SK-N-MC (cell line): ENCODE results near the gene USP28.
A peak's percentile ranks its signal among the peaks of the same experiment; 100 is the strongest.

Experiments used
- DNase-seq: peaks from one replicate; pipeline ENCODE4 v3.0.0-alpha.2; 2011; ENCODE audit warnings: low read depth, low spot score
- H3K27ac ChIP-seq: fragments of 200-600 bp; sonication (generic); 2 replicates; pipeline ENCODE4 v1.5.1; 2016; ENCODE audit warnings: mixed run types
- H3K36me3 ChIP-seq: fragments of 200-600 bp; sonication (generic); 2 replicates; pipeline ENCODE4 v1.6.1; 2017; ENCODE audit warnings: antibody characterized with exemption, low read length, mixed read lengths; ENCODE audit not compliant: insufficient read depth
- H3K4me3 ChIP-seq: fragments of 200-600 bp; sonication (generic); 2 replicates; pipeline ENCODE4 v1.5.1; 2016
- H3K9ac ChIP-seq: fragments of 200-600 bp; sonication (generic); 2 replicates; pipeline ENCODE4 v1.8.0; 2017; ENCODE audit warnings: mixed run types, mixed read lengths; ENCODE audit not compliant: insufficient read length
- H3K9me3 ChIP-seq: fragments of 200-600 bp; sonication (generic); 2 replicates; pipeline ENCODE4 v1.6.1; 2017; ENCODE audit warnings: low read depth, mild to moderate bottlenecking, antibody characterized with exemption, low read length, moderate library complexity, mixed read lengths
- EZH2 ChIP-seq: fragments of 200-600 bp; sonication (generic); IDR thresholded peaks from one replicate; pipeline ENCODE4 v1.6.1; 2017; ENCODE audit warnings: antibody characterized with exemption
- FOXP2 ChIP-seq: optimal IDR thresholded peaks from 2 replicates; pipeline ENCODE3; 2011; ENCODE audit warnings: mild to moderate bottlenecking, moderate library complexity; ENCODE audit not compliant: insufficient read depth; ENCODE audit errors: extremely low read length, control extremely low read depth
- POLR2AphosphoS5 ChIP-seq: IDR thresholded peaks from 2 replicates; pipeline ENCODE4 v1.6.1; 2012; ENCODE audit warnings: mild to moderate bottlenecking, low read depth, low read length, borderline replicate concordance

USP28 gene

DNA sequence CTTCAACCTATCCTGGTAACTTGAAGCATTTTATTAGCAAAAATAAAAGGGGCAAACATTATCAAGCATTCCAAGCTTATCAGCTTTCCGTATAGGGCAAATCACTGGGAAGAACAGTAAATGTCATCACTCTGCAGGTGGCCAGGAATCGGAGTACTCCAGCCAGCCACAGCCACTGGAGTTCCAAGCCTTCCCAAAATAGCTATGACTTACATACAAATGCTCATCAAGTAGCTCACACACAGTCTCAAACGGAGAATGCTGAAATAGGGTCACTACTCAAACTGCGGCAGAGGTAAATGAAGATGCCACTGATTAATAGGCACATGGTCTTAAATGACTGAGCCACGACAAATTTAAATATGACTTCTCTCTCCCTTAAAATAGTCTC, 2.1 kb downstream of the USP28 start:
- TF ChIP-seq POLR2AphosphoS5: no peak
- TF ChIP-seq FOXP2: no peak
- TF ChIP-seq EZH2: no peak
- no peak for DNase-seq
- Histone ChIP-seq H3K36me3 (no peaks in the 10 kb centered on the region), H3K27ac (no peak overlapping the region), H3K9ac (no peak overlapping the region), H3K4me3 (peak overlapping the region; percentile 30), H3K9me3 (no peaks in the 10 kb centered on the region)

GRCh38 chr11:113871336-113871735, 4.0 kb downstream of the USP28 start:
- no peak overlapping the region for H3K4me3 ChIP-seq
- no peak for TF ChIP-seq POLR2AphosphoS5
- TF ChIP-seq EZH2: no peak
- TF ChIP-seq FOXP2: no peak
- no peaks in the 10 kb centered on the region for H3K36me3 ChIP-seq
- no peak overlapping the region for H3K27ac ChIP-seq
- H3K9ac ChIP-seq: no peak overlapping the region
- no peak for DNase-seq
- no peaks in the 10 kb centered on the region for H3K9me3 ChIP-seq

DNA sequence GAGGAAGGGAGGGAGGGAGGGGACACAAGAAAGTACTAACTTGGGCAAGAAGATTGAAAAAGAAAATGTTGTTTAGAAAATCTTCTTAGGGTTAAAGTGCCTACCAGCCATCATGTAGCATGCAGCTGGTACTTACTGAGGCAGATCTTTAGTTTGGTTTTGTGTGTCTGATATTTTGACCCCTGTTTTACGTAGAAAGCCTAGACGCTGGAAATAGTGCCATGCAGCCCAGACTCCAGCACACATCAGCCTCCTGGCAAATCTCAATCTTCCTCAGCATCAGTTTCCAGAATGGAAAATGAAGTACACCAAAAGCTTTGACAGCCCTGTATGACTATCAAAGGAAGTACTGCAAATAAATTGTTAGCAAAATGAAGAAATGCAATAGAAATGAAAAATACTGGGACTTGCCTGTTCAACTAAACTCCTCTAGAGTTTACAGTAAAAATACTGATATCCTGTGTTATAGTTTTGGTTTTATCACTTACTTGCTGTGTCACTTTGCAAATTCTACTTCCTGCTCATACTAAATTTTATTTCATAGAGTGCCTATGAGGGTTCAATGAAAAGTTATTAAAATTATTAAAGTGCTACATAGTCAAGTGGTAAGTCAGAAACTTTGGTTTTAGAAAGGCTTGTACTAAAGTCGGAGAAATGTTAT, 7.4 kb downstream of the USP28 start:
- no peak overlapping the region for H3K4me3 ChIP-seq
- H3K36me3 ChIP-seq: no peaks in the 10 kb centered on the region
- H3K9me3 ChIP-seq: no peaks in the 10 kb centered on the region
- DNase-seq: no peak
- no peak overlapping the region for H3K27ac ChIP-seq
- H3K9ac ChIP-seq: no peak overlapping the region
- TF ChIP-seq EZH2 (no peak), POLR2AphosphoS5 (no peak), FOXP2 (no peak)

DNA sequence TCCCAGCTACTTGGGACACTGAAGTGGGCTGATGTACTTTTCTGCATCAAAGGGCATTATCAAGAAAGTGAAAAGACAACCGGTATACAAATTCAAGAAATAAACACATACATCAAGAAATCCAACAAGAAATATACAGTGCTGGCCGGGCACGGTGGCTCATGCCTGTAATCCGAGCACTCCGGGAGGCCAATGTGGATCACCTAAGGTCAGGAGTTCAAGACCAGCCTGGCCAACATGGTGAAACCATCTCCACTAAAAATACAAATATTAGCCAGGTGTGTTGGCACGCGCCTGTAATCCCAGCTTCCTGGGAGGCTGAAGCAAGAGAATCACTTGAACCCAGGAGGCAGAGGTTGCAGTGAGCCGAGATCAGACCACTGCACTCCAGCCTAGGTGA, 9.5 kb downstream of the USP28 start:
- Histone ChIP-seq H3K36me3 (no peaks in the 10 kb centered on the region), H3K9ac (no peak overlapping the region), H3K27ac (no peak overlapping the region), H3K4me3 (no peak overlapping the region), H3K9me3 (no peaks in the 10 kb centered on the region)
- TF ChIP-seq EZH2 (no peak), FOXP2 (no peak), POLR2AphosphoS5 (no peak)
- no peak for DNase-seq

- no peak overlapping the region for H3K4me3 ChIP-seq
- TF ChIP-seq FOXP2 (no peak), POLR2AphosphoS5 (no peak), EZH2 (no peak)
- no peak overlapping the region for H3K27ac ChIP-seq
- no peak overlapping the region for H3K9ac ChIP-seq
- no peaks in the 10 kb centered on the region for H3K36me3 ChIP-seq
- H3K9me3 ChIP-seq: no peaks in the 10 kb centered on the region
- no peak for DNase-seq
Measured at GRCh38 chr11:113864410-113864809, 11.0 kb downstream of the USP28 start.

DNA sequence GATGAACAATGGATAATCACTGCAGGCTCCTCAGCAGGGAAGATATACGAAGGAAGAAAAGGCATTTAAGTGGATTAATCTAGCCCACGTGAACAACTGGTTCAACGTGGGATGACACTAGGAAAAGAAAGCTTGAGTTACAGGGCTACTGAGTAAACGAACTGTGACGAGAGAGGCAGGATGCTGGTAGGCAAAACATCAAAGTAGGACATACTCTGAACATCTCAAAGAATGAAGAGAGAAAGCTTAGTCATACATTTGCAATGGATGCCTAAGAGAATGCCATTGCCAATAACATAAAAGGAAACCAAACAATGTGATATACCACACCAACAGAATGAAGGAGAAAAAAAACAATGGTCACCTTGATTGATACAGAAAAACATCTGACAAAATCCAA, 12.9 kb downstream of the USP28 start:
- DNase-seq: no peak
- Histone ChIP-seq H3K36me3 (no peaks in the 10 kb centered on the region), H3K9ac (no peak overlapping the region), H3K9me3 (no peaks in the 10 kb centered on the region), H3K4me3 (no peak overlapping the region), H3K27ac (no peak overlapping the region)
- TF ChIP-seq EZH2 (no peak), FOXP2 (no peak), POLR2AphosphoS5 (no peak)

- Histone ChIP-seq H3K9ac (no peak overlapping the region), H3K36me3 (no peaks in the 10 kb centered on the region), H3K9me3 (no peaks in the 10 kb centered on the region), H3K4me3 (no peak overlapping the region), H3K27ac (no peak overlapping the region)
- TF ChIP-seq FOXP2 (no peak), POLR2AphosphoS5 (no peak), EZH2 (no peak)
- no peak for DNase-seq
Measured at GRCh38 chr11:113859665-113860064, 15.7 kb downstream of the USP28 start.

DNA sequence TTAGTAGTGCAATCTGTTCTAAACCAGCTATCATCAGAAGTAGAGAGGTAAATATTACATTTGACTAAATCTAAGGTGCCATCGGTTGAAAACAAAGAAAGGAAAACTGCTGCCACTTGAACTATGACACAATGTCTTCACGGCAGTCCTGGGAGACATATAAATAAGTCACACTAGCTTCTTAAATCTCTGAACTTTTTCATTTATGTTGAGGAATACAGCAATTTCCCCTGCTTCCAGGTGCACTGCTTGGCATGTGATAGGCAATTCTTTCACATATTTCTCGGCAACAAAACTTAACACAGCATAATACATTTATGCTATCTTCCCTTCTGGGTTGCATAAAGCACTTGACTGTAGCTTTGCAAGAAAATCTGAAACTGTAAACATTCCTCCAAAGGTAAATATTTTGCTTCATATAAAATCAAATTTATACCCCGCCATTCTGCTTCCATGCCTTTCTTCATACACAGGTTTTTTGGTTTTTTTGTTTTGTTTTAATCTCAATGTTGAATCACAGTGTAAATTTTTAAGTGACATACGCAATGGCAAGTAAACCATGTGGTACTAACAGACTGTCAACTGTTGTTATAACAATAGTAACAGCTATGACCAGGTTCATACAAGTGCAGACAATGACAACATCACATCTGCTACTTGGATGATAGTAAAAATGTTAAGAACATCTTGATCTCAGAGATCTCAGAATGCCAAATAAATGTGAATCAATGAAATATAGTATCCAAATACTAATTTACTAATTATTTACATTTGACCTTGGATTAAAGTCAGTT, 18.2 kb downstream of the USP28 start:
- no peak for DNase-seq
- TF ChIP-seq POLR2AphosphoS5 (no peak), EZH2 (no peak), FOXP2 (no peak)
- Histone ChIP-seq H3K9me3 (no peaks in the 10 kb centered on the region), H3K36me3 (peaks cover 3% of the 10 kb centered on the region; the same call in 1 of the 2 replicates), H3K4me3 (no peak overlapping the region), H3K27ac (no peak overlapping the region), H3K9ac (no peak overlapping the region)

- Histone ChIP-seq H3K4me3 (no peak overlapping the region), H3K9ac (no peak overlapping the region), H3K36me3 (peaks cover 3% of the 10 kb centered on the region; the same call in 1 of the 2 replicates), H3K27ac (no peak overlapping the region), H3K9me3 (no peaks in the 10 kb centered on the region)
- TF ChIP-seq FOXP2: no peak
- no peak for TF ChIP-seq POLR2AphosphoS5
- DNase-seq: no peak
Measured at GRCh38 chr11:113855803-113856202, 19.6 kb downstream of the USP28 start.
